GM12878 (cell line): Measurements from ENCODE around the gene TGM2. TPM values are rescaled to one million over a fixed set of nuclear protein-coding genes. Genes with fewer than 3 reads are reported as not detected.

ENCODE experiments used
- ATAC-seq: fragments of 200-7000 bp; cut with Tn5 transposase; 3 replicates; pipeline ENCODE4 v1.9.1; 2020; ENCODE audit warnings: mild to moderate bottlenecking, moderate library complexity
- BruUV-seq: library from RNA; stranded (reverse); fragments of 400-500 nt; replicated peaks from 2 replicates; lab custom pipeline; 2021; lab: Mats Ljungman, UMichigan
- CTCF ChIA-PET: fragments of 300-600 bp; sonication (Branson Sonifier 250); formaldehyde crosslinking; extraction: SDS; loops from one replicate; lab custom pipeline; 2021; ENCODE audit warnings: inconsistent platforms; lab: Yijun Ruan, JAX
- POLR2A ChIA-PET: fragments of 350-600 bp; formaldehyde crosslinking; extraction: SDS; loops from one replicate; lab custom pipeline; 2021; ENCODE audit warnings: inconsistent platforms; lab: Charles Lee
- RAD21 ChIA-PET: fragments of 300-600 bp; sonication (Branson Sonifier 250); formaldehyde crosslinking; loops from one replicate; lab custom pipeline; 2023; ENCODE audit warnings: antibody characterized with exemption; ENCODE audit not compliant: unreplicated experiment; lab: Charles Lee
- SMC1A ChIA-PET: fragments of 300-600 bp; sonication (Branson Sonifier 250); formaldehyde crosslinking; loops from one replicate; lab custom pipeline; 2023; ENCODE audit not compliant: unreplicated experiment, uncharacterized antibody; lab: Charles Lee
- DNase-seq: peaks from one replicate; pipeline ENCODE4 v3.0.0-alpha.2; 2011; ENCODE audit warnings: low read depth, low spot score
- FAIRE-seq: peaks from 3 replicates; lab custom pipeline; 2011; peaks lifted over from hg19 to GRCh38; lab: Jason Lieb, UNC
- H2AFZ ChIP-seq: 2 replicates; pipeline ENCODE4 v1.6.0; 2011; ENCODE audit warnings: low read depth, low read length, control low read depth; ENCODE audit not compliant: control insufficient read depth
- H3K27ac ChIP-seq: 2 replicates; pipeline ENCODE4 v1.5.1; 2011; ENCODE audit warnings: control low read depth; ENCODE audit not compliant: control insufficient read depth, insufficient read depth
- H3K27me3 ChIP-seq, 2 experiments: replicated peaks in 1 of 2; 2 replicates each; pipeline versions ENCODE4 v1.6.0 to v1.6.1; 2011; ENCODE audit warnings: low read length in 1 of 2; ENCODE audit not compliant: control insufficient read depth in 2 of 2, insufficient read depth in 2 of 2
- H3K36me3 ChIP-seq, 2 experiments: 2 replicates each; pipeline ENCODE4 v1.5.1; 2011; ENCODE audit warnings: low read length in 1 of 2; ENCODE audit not compliant: control insufficient read depth in 2 of 2, insufficient read depth in 2 of 2
- H3K4me1 ChIP-seq: 2 replicates; pipeline ENCODE4 v1.6.1; 2011; ENCODE audit warnings: mild to moderate bottlenecking, low read length, moderate library complexity, mixed read lengths; ENCODE audit not compliant: control insufficient read depth, insufficient read depth
- H3K4me2 ChIP-seq: 2 replicates; pipeline ENCODE4 v1.6.0; 2011; ENCODE audit warnings: control low read depth; ENCODE audit not compliant: control insufficient read depth, insufficient read depth
- H3K4me3 ChIP-seq: fragments of 200-600 bp; sonication (generic); 2 replicates; pipeline ENCODE4 v1.5.1; 2016
- H3K79me2 ChIP-seq: 2 replicates; pipeline ENCODE4 v1.6.0; 2011; ENCODE audit warnings: low read length; ENCODE audit not compliant: control insufficient read depth, insufficient read depth
- H3K9ac ChIP-seq: 2 replicates; pipeline ENCODE4 v1.8.0; 2011; ENCODE audit warnings: low read length, control low read depth, mixed read lengths; ENCODE audit not compliant: control insufficient read depth, insufficient read depth
- H3K9me3 ChIP-seq: replicated peaks from 3 replicates; pipeline ENCODE4 v1.5.1; 2011; ENCODE audit warnings: mild to moderate bottlenecking, low read length; ENCODE audit not compliant: control insufficient read depth, insufficient read depth
- H4K20me1 ChIP-seq: 2 replicates; pipeline ENCODE4 v1.6.0; 2011; ENCODE audit not compliant: control insufficient read depth, insufficient read depth
- CBX5 ChIP-seq: sonication (generic); IDR thresholded peaks from 2 replicates; pipeline ENCODE4 v1.6.1; 2016; ENCODE audit warnings: low read depth, moderate library complexity, mild to moderate bottlenecking, inconsistent platforms
- CHD4 ChIP-seq: fragments of 200-600 bp; sonication (generic); IDR thresholded peaks from 2 replicates; pipeline ENCODE4 v1.6.1; 2016; ENCODE audit warnings: mild to moderate bottlenecking
- EED ChIP-seq: sonication (generic); IDR thresholded peaks from 2 replicates; pipeline ENCODE4 v1.6.1; 2016; ENCODE audit warnings: antibody characterized with exemption, low read depth
- EGR1 ChIP-seq, 2 experiments: IDR thresholded peaks; 1 replicate in 1 of 2; 2 replicates in 1 of 2; pipeline ENCODE4 v1.6.1; 2011 to 2012; ENCODE audit warnings: low read depth in 2 of 2, low read length in 2 of 2, borderline replicate concordance in 1 of 2, mild to moderate bottlenecking in 1 of 2, moderate library complexity in 1 of 2
- NKRF ChIP-seq: fragments of 450-650 bp; conservative IDR thresholded peaks from 2 replicates; pipeline ENCODE4 v1.6.1; 2017; ENCODE audit warnings: mild to moderate bottlenecking, moderate library complexity
- NR2F1 ChIP-seq: fragments of 450-650 bp; conservative IDR thresholded peaks from 2 replicates; pipeline ENCODE4 v1.6.1; 2017; ENCODE audit warnings: mild to moderate bottlenecking
- POLR2AphosphoS5 ChIP-seq: IDR thresholded peaks from 2 replicates; pipeline ENCODE4 v1.6.1; 2011; ENCODE audit warnings: mild to moderate bottlenecking, low read length, inconsistent platforms
- SREBF1 ChIP-seq: IDR thresholded peaks from 2 replicates; pipeline ENCODE4 v1.6.1; 2012; ENCODE audit warnings: mild to moderate bottlenecking, low read length
- SRF ChIP-seq, 2 experiments: IDR thresholded peaks; 2 replicates each; pipeline ENCODE4 v1.6.1; 2011; ENCODE audit warnings: low read depth in 2 of 2, low read length in 2 of 2, mild to moderate bottlenecking in 1 of 2, moderate library complexity in 1 of 2
- SUPT20H ChIP-seq: IDR thresholded peaks from 2 replicates; pipeline ENCODE4 v1.6.1; 2011; ENCODE audit warnings: low read depth, mild to moderate bottlenecking, low read length, moderate library complexity, borderline replicate concordance; ENCODE audit not compliant: control insufficient read depth
- USF1 ChIP-seq: IDR thresholded peaks from 2 replicates; pipeline ENCODE4 v1.6.1; 2011; ENCODE audit warnings: borderline replicate concordance, low read depth, mild to moderate bottlenecking, moderate library complexity, mixed read lengths, low read length; ENCODE audit not compliant: insufficient read depth; ENCODE audit errors: extremely low read length
- YY1 ChIP-seq: IDR thresholded peaks from 2 replicates; pipeline ENCODE4 v1.6.1; 2011; ENCODE audit warnings: low read depth, mild to moderate bottlenecking, low read length
- ZNF384 ChIP-seq: IDR thresholded peaks from 2 replicates; pipeline ENCODE4 v1.6.1; 2012; ENCODE audit warnings: low read depth, mild to moderate bottlenecking, low read length, improper control_type of control experiment, borderline replicate concordance
- WGBS: methylation state at CpG from one replicate; pipeline ENCODE4 v1.1.6; 2016; ENCODE audit warnings: low lambda C conversion rate; ENCODE audit not compliant: insufficient replicate concordance, insufficient coverage; ENCODE audit errors: missing lambda C conversion rate; 5-methylcytosine and 5-hydroxymethylcytosine counted together
- in situ Hi-C: fragments of 300-500 bp; cut with MboI; formaldehyde crosslinking; loops from 9 replicates; pipeline ENCODE4 v1.14.3; 2018; ENCODE audit warnings: mixed read lengths
- intact Hi-C: fragments of 100-400 bp; cut with micrococcal nuclease; formaldehyde crosslinking; loops from one replicate; pipeline ENCODE4 v1.14.2; 2022; ENCODE audit not compliant: unreplicated experiment
- polyA plus RNA-seq, 11 experiments: library from polyadenylated mRNA; depleted of rRNA in 4 of 11; unstranded in 6 of 11; stranded (reverse) in 5 of 11; fragments of >200 nt; fragmentation: Nextera tagmentation in 4 of 11; fragmentation: Illumina TruSeq in 1 of 11; extraction: Ambion mirVana in 4 of 11; extraction: Trizol in 1 of 11; gene quantifications; 1 replicate in 1 of 11; 2 replicates in 10 of 11; pipeline versions ENCODE4 v1.2.1 to v1.2.3, GENCODE V29; 2011 to 2016; ENCODE audit warnings: inconsistent platforms in 2 of 11, missing spikeins in 2 of 11, low read depth in 1 of 11
- total RNA-seq, 4 experiments: library from RNA; depleted of rRNA in 3 of 4; stranded (reverse); fragments of >200 nt in 3 of 4; fragmentation: Illumina TruSeq in 1 of 4; extraction: Trizol in 1 of 4; gene quantifications; 2 replicates each; pipeline versions ENCODE4 v1.2.1 to v1.2.3, GENCODE V29; 2013 to 2021

Gene TGM2
- total and polyA plus RNA-seq, 10 of the 15 experiments (the other 5 are each of a cell fraction or from before 2014, with no cell fraction given) = 0.11 to 1.9 (median 0.51) TPM

GRCh38 chr20:38132910-38133501 lies 32.1 kb downstream of the TGM2 start:
- Histone ChIP-seq H3K9ac (no peak overlapping the region), H3K79me2 (no peaks in the 10 kb centered on the region), H3K4me2 (no peak overlapping the region), H3K27ac (no peak overlapping the region), H2AFZ (no peak overlapping the region), H3K36me3 (no peaks in the 10 kb centered on the region), H3K4me1 (no peaks in the 10 kb centered on the region), H3K27me3 (no peaks in the 10 kb centered on the region; a peak in 1 of 4 replicates), H4K20me1 (no peaks in the 10 kb centered on the region), H3K4me3 (no peak overlapping the region), H3K9me3 (no peaks in the 10 kb centered on the region)
- in situ Hi-C loops = no loop called here
- TF ChIP-seq POLR2AphosphoS5 (no peak), SREBF1 (no peak), YY1 (no peak)
- no peak for DNase-seq
- ChIA-PET RAD21 (no interaction called here), SMC1A (no interaction called here), POLR2A (no interaction called here), CTCF (interaction anchor here (1.9 kb wide), 1 partner anchor 59 kb away, joined by 4 read pairs; no protein-coding TSS in a partner anchor)
- intact Hi-C loops = no loop called here
- WGBS = 65% methylated on average over 11 of the region's 11 CpGs
- FAIRE-seq = no peak
- no TSS peak for BruUV-seq
- no peak for ATAC-seq

GRCh38 chr20:38132156-38132909 lies 32.7 kb downstream of the TGM2 start:
- Histone ChIP-seq H3K27ac (no peak overlapping the region), H3K4me2 (no peak overlapping the region), H3K4me3 (no peak overlapping the region), H3K9me3 (no peaks in the 10 kb centered on the region), H3K36me3 (no peaks in the 10 kb centered on the region), H3K4me1 (no peaks in the 10 kb centered on the region), H3K27me3 (no peaks in the 10 kb centered on the region; a peak in 1 of 4 replicates), H2AFZ (no peak overlapping the region), H3K9ac (no peak overlapping the region), H4K20me1 (no peaks in the 10 kb centered on the region), H3K79me2 (no peaks in the 10 kb centered on the region)
- ChIA-PET SMC1A (no interaction called here), RAD21 (no interaction called here), CTCF (interaction anchor here (1.1 kb wide), 1 partner anchor 22 kb away, joined by 3 read pairs; no protein-coding TSS in a partner anchor), POLR2A (no interaction called here)
- ATAC-seq (no peak), DNase-seq (no peak), FAIRE-seq (no peak)
- intact Hi-C loops = no loop called here
- no TSS peak for BruUV-seq
- WGBS = 80% methylated on average over 26 of the region's 26 CpGs
- in situ Hi-C loops = no loop called here
- TF ChIP-seq EGR1 (IDR thresholded peaks at IDR 0.05; ENCODE audit: borderline replicate concordance in 1 of 2, low read depth in 2 of 2, low read length in 2 of 2) (no peak), YY1 (no peak), ZNF384 (no peak), SUPT20H (no peak), EED (no peak), CHD4 (no peak), NKRF (no peak), CBX5 (no peak), NR2F1 (no peak), USF1 (no peak), SRF (IDR thresholded peaks at IDR 0.05; ENCODE audit: low read depth in 2 of 2, low read length in 2 of 2) (no peak)
